Activated CD4-positive, alpha-beta T cell treated with anti-CD3 and anti-CD28 coated beads, Interleukin-2, amount 10 ng/mL, durations not matched to agents 7 days and 5 days (primary cell): ENCODE results near the gene NMT1. TPM values are rescaled to one million over a fixed set of nuclear protein-coding genes. Genes with fewer than 3 reads are reported as not detected.

Experiments
- CTCF ChIA-PET: fragments of 350-600 bp; sonication (Branson Sonifier 250); formaldehyde crosslinking; loops from one replicate; lab custom pipeline; 2021; ENCODE audit warnings: antibody characterized with exemption; lab: Charles Lee
- POLR2A ChIA-PET: fragments of 350-600 bp; sonication (Branson Sonifier 250); formaldehyde crosslinking; loops from one replicate; lab custom pipeline; 2021; ENCODE audit warnings: antibody characterized with exemption; lab: Charles Lee
- DNase-seq: peaks from one replicate; pipeline ENCODE4 v3.0.0-alpha.2; 2020
- H3K27ac Mint-ChIP-seq: one replicate; pipeline ENCODE4 v1.8.0; 2021; ENCODE audit warnings: mild to moderate bottlenecking, moderate library complexity, mixed read lengths
- H3K27me3 Mint-ChIP-seq: one replicate; pipeline ENCODE4 v1.8.0; 2021; ENCODE audit warnings: mixed read lengths
- H3K36me3 Mint-ChIP-seq: one replicate; pipeline ENCODE4 v1.8.0; 2021; ENCODE audit warnings: low read depth, mixed read lengths
- H3K4me1 Mint-ChIP-seq: one replicate; pipeline ENCODE4 v1.8.0; 2021; ENCODE audit warnings: mixed read lengths
- H3K4me3 Mint-ChIP-seq: one replicate; pipeline ENCODE4 v1.8.0; 2021; ENCODE audit warnings: mild to moderate bottlenecking, moderate library complexity, mixed read lengths
- H3K9me3 Mint-ChIP-seq: one replicate; pipeline ENCODE4 v1.8.0; 2021; ENCODE audit warnings: mixed read lengths
- total RNA-seq, 2 experiments: library from RNA; stranded (reverse); gene quantifications; one replicate each; pipeline ENCODE4 v1.2.3, GENCODE V29; 2021

The NMT1 gene
- total RNA-seq, 2 experiments from 2014 or later: 118 to 138 TPM

- no peaks in the 10 kb centered on the region for H3K36me3 Mint-ChIP-seq
- no peaks in the 10 kb centered on the region for H3K27me3 Mint-ChIP-seq
- CTCF ChIA-PET: interaction anchor here (1.1 kb wide), 1 partner anchor 37 kb away, joined by 4 read pairs; no protein-coding TSS in a partner anchor
- no peak overlapping the region for H3K4me3 Mint-ChIP-seq
- POLR2A ChIA-PET: no interaction called here
- H3K4me1 Mint-ChIP-seq: no peaks in the 10 kb centered on the region
- H3K27ac Mint-ChIP-seq: no peak overlapping the region
- no peak for DNase-seq
- no peaks in the 10 kb centered on the region for H3K9me3 Mint-ChIP-seq
Measured at GRCh38 chr17:45112559-45113423, 51.7 kb downstream of the NMT1 start.

- DNase-seq: no peak
- Mint-ChIP-seq H3K27ac (no peak overlapping the region), H3K36me3 (no peaks in the 10 kb centered on the region), H3K27me3 (no peaks in the 10 kb centered on the region), H3K4me1 (no peaks in the 10 kb centered on the region), H3K4me3 (no peak overlapping the region), H3K9me3 (no peaks in the 10 kb centered on the region)
- ChIA-PET POLR2A (no interaction called here), CTCF (interaction anchor here (1.7 kb wide), 1 partner anchor 22 kb away, joined by 7 read pairs; the partner anchor contains the start of gene ACBD4)
Measured at GRCh38 chr17:45113424-45113754, 52.3 kb downstream of the NMT1 start.

- Mint-ChIP-seq H3K27me3 (no peaks in the 10 kb centered on the region), H3K9me3 (no peaks in the 10 kb centered on the region), H3K4me1 (no peaks in the 10 kb centered on the region), H3K4me3 (no peak overlapping the region), H3K36me3 (no peaks in the 10 kb centered on the region), H3K27ac (no peak overlapping the region)
- CTCF ChIA-PET: interaction anchor here (1.4 to 1.7 kb wide), 2 partner anchors 21 to 58 kb away, joined by 3 to 7 read pairs; partner anchors contain the start of gene ACBD4
- POLR2A ChIA-PET: no interaction called here
- no peak for DNase-seq
Measured at GRCh38 chr17:45114117-45114932, 53.2 kb downstream of the NMT1 start.

- Mint-ChIP-seq H3K4me3 (no peak overlapping the region), H3K27ac (no peak overlapping the region)
Measured at GRCh38 chr17:45115015-45115625, 54.0 kb downstream of the NMT1 start.

GRCh38 chr17:45115871-45116270 lies 54.8 kb downstream of the NMT1 start:
- Mint-ChIP-seq H3K27ac (no peak overlapping the region), H3K4me1 (no peaks in the 10 kb centered on the region), H3K27me3 (no peaks in the 10 kb centered on the region), H3K36me3 (no peaks in the 10 kb centered on the region), H3K4me3 (no peak overlapping the region), H3K9me3 (no peaks in the 10 kb centered on the region)
- ChIA-PET CTCF (interaction anchor here (1.4 kb wide), 2 partner anchors 10 to 57 kb away, joined by 3 read pairs; no protein-coding TSS in a partner anchor), POLR2A (no interaction called here)
- no peak for DNase-seq

More at GRCh38 chr17:45115015-45115625, 54.0 kb downstream of the NMT1 start:
- POLR2A ChIA-PET: no interaction called here
- no peak for DNase-seq
- CTCF ChIA-PET: interaction anchor here (1.4 to 1.7 kb wide), 2 partner anchors 20 to 57 kb away, joined by 3 to 7 read pairs; partner anchors contain the start of gene ACBD4
- Mint-ChIP-seq H3K36me3 (no peaks in the 10 kb centered on the region), H3K9me3 (no peaks in the 10 kb centered on the region), H3K27me3 (no peaks in the 10 kb centered on the region), H3K4me1 (no peaks in the 10 kb centered on the region)

GRCh38 chr17:45116434-45117016 lies 55.4 kb downstream of the NMT1 start:
- Mint-ChIP-seq H3K9me3 (no peaks in the 10 kb centered on the region), H3K27ac (no peak overlapping the region), H3K36me3 (no peaks in the 10 kb centered on the region), H3K4me3 (no peak overlapping the region), H3K4me1 (no peaks in the 10 kb centered on the region), H3K27me3 (peaks cover 3% of the 10 kb centered on the region)
- POLR2A ChIA-PET: no interaction called here
- no peak for DNase-seq
- CTCF ChIA-PET: interaction anchor here (1.0 to 4.0 kb wide), 5 partner anchors 10 to 19 kb away, joined by 3 to 33 read pairs (median 3); partner anchors contain the start of genes ACBD4 and PLCD3

- DNase-seq: no peak
- H3K4me3 Mint-ChIP-seq: no peak overlapping the region
- no peaks in the 10 kb centered on the region for H3K9me3 Mint-ChIP-seq
- no peaks in the 10 kb centered on the region for H3K4me1 Mint-ChIP-seq
- no peaks in the 10 kb centered on the region for H3K36me3 Mint-ChIP-seq
- ChIA-PET CTCF (interaction anchor here (1.0 to 4.0 kb wide), 6 partner anchors 11 to 18 kb away, joined by 3 to 33 read pairs (median 4); partner anchors contain the start of genes ACBD4 and PLCD3), POLR2A (no interaction called here)
- H3K27me3 Mint-ChIP-seq: peaks cover 7% of the 10 kb centered on the region
- H3K27ac Mint-ChIP-seq: no peak overlapping the region
Measured at GRCh38 chr17:45117334-45117733, 56.2 kb downstream of the NMT1 start.

- no peaks in the 10 kb centered on the region for H3K9me3 Mint-ChIP-seq
- H3K4me3 Mint-ChIP-seq: no peak overlapping the region
- no peaks in the 10 kb centered on the region for H3K4me1 Mint-ChIP-seq
- H3K27me3 Mint-ChIP-seq: peaks cover 7% of the 10 kb centered on the region
- POLR2A ChIA-PET: interaction anchor here (0.6 kb wide), 1 partner anchor 44 kb away, joined by 3 read pairs; the partner anchor contains the start of gene HEXIM2
- CTCF ChIA-PET: interaction anchor here (0.7 to 4.0 kb wide), 7 partner anchors 9 to 96 kb away, joined by 3 to 33 read pairs (median 6); partner anchors contain the start of genes ACBD4 and PLCD3
- H3K27ac Mint-ChIP-seq: no peak overlapping the region
- no peak for DNase-seq
- no peaks in the 10 kb centered on the region for H3K36me3 Mint-ChIP-seq
Measured at GRCh38 chr17:45117848-45118646, 56.9 kb downstream of the NMT1 start.

- no peak for DNase-seq
- ChIA-PET POLR2A (interaction anchor here (0.6 kb wide), 1 partner anchor 43 kb away, joined by 3 read pairs; the partner anchor contains the start of gene HEXIM2), CTCF (interaction anchor here (0.7 to 4.0 kb wide), 7 partner anchors 8 to 96 kb away, joined by 3 to 33 read pairs (median 6); partner anchors contain the start of gene ACBD4)
- Mint-ChIP-seq H3K36me3 (no peaks in the 10 kb centered on the region), H3K27me3 (peaks cover 7% of the 10 kb centered on the region), H3K4me3 (no peak overlapping the region), H3K4me1 (no peaks in the 10 kb centered on the region), H3K9me3 (no peaks in the 10 kb centered on the region), H3K27ac (no peak overlapping the region)
Measured at GRCh38 chr17:45118691-45119090, 57.6 kb downstream of the NMT1 start.

- no peak overlapping the region for H3K27ac Mint-ChIP-seq
- no peak overlapping the region for H3K4me3 Mint-ChIP-seq
- H3K4me1 Mint-ChIP-seq: no peaks in the 10 kb centered on the region
- no peak for DNase-seq
- H3K27me3 Mint-ChIP-seq: peaks cover 7% of the 10 kb centered on the region
- H3K9me3 Mint-ChIP-seq: no peaks in the 10 kb centered on the region
- CTCF ChIA-PET: interaction anchor here (0.8 to 4.0 kb wide), 3 partner anchors 12 to 56 kb away, joined by 3 to 33 read pairs (median 3); partner anchors contain the start of genes ACBD4 and PLCD3
- POLR2A ChIA-PET: no interaction called here
- H3K36me3 Mint-ChIP-seq: no peaks in the 10 kb centered on the region
Measured at GRCh38 chr17:45119964-45120363, 58.8 kb downstream of the NMT1 start.

GRCh38 chr17:45120558-45120957 lies 59.4 kb downstream of the NMT1 start:
- Mint-ChIP-seq H3K4me3 (no peak overlapping the region), H3K27ac (no peak overlapping the region), H3K4me1 (no peaks in the 10 kb centered on the region), H3K36me3 (no peaks in the 10 kb centered on the region), H3K27me3 (peaks cover 7% of the 10 kb centered on the region), H3K9me3 (no peaks in the 10 kb centered on the region)
- ChIA-PET POLR2A (no interaction called here), CTCF (interaction anchor here (0.5 to 4.0 kb wide), 4 partner anchors 15 to 237 kb away, joined by 3 to 33 read pairs (median 3); partner anchors contain the start of gene ACBD4)
- DNase-seq: no peak
